Esophagus muscularis mucosa (tissue), 4 donors: Measurements from ENCODE around the gene SCLT1.

ENCODE experiments used
- CTCF ChIP-seq, 3 experiments: fragments of 200-600 bp in 2 of 3; fragments of 450-650 bp in 1 of 3; sonication (generic) in 2 of 3; IDR thresholded peaks; one replicate each; pipeline ENCODE4 v1.5.1; 2017 to 2019; ENCODE audit warnings: antibody characterized with exemption in 3 of 3, mild to moderate bottlenecking in 2 of 3, moderate library complexity in 1 of 3
- EP300 ChIP-seq: sonication (generic); formaldehyde crosslinking; IDR thresholded peaks from one replicate; pipeline ENCODE4 v1.6.1; 2017; ENCODE audit warnings: antibody characterized with exemption
- POLR2A ChIP-seq: fragments of 450-650 bp; IDR thresholded peaks from one replicate; pipeline ENCODE4 v1.6.1; 2017; ENCODE audit warnings: antibody characterized with exemption, moderate library complexity, mild to moderate bottlenecking, low read depth

GRCh38 chr4:129129143-129129542 lies 35.8 kb upstream of the SCLT1 start:
- TF ChIP-seq CTCF (IDR thresholded peaks at IDR 0.05), result no peak
- no peak for TF ChIP-seq POLR2A
- no peak for TF ChIP-seq EP300
